ENCODE results near the gene TRMO.

DNA sequence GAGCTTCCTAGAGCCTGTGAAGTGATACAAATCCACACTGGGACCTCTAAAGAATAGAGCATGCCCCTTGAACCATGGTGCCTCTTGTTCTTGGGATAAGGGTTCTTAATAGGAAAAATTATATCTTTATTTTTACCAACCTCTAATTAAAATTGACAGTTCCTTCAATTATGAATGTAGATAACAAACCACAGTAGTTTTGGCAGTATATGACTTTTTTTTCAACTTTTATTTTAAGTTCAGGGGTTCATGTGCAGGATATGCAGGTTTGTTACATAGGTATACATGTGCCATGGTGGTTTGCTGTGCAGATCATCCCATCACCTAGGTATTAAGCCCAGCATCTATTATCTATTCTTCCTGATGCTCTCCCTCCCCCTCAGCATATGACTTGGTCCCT is 14.7 kb upstream of the TRMO start:
- TF ChIP-seq, protein P1, sequence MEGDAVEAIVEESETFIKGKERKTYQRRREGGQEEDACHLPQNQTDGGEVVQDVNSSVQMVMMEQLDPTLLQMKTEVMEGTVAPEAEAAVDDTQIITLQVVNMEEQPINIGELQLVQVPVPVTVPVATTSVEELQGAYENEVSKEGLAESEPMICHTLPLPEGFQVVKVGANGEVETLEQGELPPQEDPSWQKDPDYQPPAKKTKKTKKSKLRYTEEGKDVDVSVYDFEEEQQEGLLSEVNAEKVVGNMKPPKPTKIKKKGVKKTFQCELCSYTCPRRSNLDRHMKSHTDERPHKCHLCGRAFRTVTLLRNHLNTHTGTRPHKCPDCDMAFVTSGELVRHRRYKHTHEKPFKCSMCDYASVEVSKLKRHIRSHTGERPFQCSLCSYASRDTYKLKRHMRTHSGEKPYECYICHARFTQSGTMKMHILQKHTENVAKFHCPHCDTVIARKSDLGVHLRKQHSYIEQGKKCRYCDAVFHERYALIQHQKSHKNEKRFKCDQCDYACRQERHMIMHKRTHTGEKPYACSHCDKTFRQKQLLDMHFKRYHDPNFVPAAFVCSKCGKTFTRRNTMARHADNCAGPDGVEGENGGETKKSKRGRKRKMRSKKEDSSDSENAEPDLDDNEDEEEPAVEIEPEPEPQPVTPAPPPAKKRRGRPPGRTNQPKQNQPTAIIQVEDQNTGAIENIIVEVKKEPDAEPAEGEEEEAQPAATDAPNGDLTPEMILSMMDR (IDR thresholded peaks at IDR 0.05): no peak
- no peak for TF ChIP-seq POLR2A (IDR thresholded peaks at IDR 0.05)

Measured in vagina (tissue), 2 donors.